ENCODE results near the gene TMEM135. TPM values are rescaled to one million over a fixed set of nuclear protein-coding genes. Genes with fewer than 3 reads are reported as not detected.

The TMEM135 gene
- total and polyA plus RNA-seq, 12 donors: 3.4 to 28.6 (median 16.9) TPM

DNA sequence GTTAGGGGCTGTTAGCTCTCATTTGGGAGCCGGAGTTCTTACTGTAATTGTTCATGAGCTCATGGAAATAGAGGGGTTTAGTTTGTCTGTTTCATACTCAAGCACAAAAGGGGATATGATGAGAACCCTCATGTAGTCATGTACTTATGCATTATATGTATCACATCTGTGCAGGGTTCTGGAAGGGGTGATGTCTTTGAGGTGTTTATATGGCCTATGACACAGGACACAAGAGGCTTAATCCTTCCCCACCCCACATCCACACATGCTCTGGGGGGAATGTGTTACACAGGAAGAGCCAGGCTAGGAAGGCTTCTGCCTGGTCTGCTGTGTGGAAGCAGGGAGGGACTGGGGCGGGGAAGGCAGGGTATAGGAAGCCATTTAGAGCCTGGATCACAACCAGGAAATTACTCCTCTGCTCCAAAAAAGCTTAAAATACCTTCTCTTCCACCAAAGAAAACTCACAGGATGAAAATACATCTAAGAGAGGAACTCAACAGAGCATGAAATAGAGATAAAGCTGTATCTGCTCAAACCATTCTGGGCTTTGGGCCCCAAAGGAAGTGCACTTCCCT is 316.1 kb downstream of the TMEM135 start:
- Histone ChIP-seq H3K27ac (peak overlapping the region in 5 of 10 donors; percentile 7 to 62 (median 31)), H3K27me3 (no peaks in the 10 kb centered on the region), H3K36me3 (no peaks in the 10 kb centered on the region), H3K4me1 (peaks cover 0 to 48% (median 23%) of the 10 kb centered on the region in 9 donors), H3K9me3 (no peaks in the 10 kb centered on the region), H3K4me3 (no peak overlapping the region)
- WGBS, 2 donors: 65 to 70% methylated on average over 2 of the region's 2 CpGs
- ATAC-seq: peak in 7 of 8 donors; percentile 17 to 72 (median 50)
- DNase-seq: no peak
- intact Hi-C loops (cut with DNase I): loop anchor here in 5 of 10 donors (2.0 to 10.0 kb wide), 3 partner anchors 67 to 1191 kb away; no protein-coding TSS in a partner anchor
- TF ChIP-seq, protein P1, sequence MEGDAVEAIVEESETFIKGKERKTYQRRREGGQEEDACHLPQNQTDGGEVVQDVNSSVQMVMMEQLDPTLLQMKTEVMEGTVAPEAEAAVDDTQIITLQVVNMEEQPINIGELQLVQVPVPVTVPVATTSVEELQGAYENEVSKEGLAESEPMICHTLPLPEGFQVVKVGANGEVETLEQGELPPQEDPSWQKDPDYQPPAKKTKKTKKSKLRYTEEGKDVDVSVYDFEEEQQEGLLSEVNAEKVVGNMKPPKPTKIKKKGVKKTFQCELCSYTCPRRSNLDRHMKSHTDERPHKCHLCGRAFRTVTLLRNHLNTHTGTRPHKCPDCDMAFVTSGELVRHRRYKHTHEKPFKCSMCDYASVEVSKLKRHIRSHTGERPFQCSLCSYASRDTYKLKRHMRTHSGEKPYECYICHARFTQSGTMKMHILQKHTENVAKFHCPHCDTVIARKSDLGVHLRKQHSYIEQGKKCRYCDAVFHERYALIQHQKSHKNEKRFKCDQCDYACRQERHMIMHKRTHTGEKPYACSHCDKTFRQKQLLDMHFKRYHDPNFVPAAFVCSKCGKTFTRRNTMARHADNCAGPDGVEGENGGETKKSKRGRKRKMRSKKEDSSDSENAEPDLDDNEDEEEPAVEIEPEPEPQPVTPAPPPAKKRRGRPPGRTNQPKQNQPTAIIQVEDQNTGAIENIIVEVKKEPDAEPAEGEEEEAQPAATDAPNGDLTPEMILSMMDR (IDR thresholded peaks at IDR 0.05): no peak

DNA sequence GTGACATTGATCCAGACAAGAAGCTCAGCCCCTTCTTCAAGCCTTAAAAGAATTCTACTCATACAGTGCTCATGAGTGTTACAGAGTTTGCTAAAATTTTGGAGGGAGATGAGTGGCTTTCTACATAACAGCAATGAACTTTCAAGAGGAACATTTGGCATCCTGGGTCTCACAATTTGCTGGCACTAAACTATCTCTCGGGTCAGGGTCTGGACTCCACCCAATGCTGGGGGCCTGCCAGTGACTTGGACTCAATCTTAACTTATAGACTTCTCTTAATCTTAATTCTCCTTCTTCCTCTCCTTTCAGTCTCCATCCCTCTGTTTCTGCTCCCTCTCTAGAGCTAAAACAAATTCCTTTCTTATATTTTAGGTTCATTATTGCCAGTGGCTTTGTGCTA is 317.9 kb downstream of the TMEM135 start:
- Histone ChIP-seq H3K9me3 (no peaks in the 10 kb centered on the region), H3K4me1 (peaks cover 0 to 48% (median 23%) of the 10 kb centered on the region in 9 donors), H3K4me3 (no peak overlapping the region), H3K27me3 (no peaks in the 10 kb centered on the region), H3K36me3 (no peaks in the 10 kb centered on the region), H3K27ac (peak overlapping the region in 3 of 10 donors; percentile 43 to 67 (median 45))
- ATAC-seq (no peak), DNase-seq (no peak)
- TF ChIP-seq, protein P1 (IDR thresholded peaks at IDR 0.05): no peak
- WGBS, 2 donors: 35 to 46% methylated on average over 1 of the region's 1 CpG
- intact Hi-C loops (cut with DNase I): loop anchor here in 2 of 10 donors (10.0 kb wide), 1 partner anchor 1189 kb away; no protein-coding TSS in a partner anchor

DNA sequence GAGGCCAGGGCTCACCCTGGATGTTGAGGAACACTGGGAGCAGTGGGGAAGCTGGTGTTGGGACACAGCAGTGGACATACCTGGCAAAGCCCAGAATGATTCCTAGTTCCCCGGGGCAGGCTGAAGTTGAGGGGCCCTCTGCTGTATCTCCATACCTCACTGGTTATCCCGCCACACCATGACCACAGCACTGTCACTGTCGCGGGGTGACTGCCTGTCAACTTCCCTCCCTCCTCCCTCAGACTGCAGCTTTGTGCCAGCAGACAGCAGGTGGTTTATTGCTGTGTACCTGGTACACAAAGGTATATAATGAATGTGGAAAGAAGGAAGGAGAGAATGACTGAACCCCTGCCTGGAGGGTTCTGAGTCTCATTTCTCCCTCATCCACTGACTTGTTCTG is 318.7 kb downstream of the TMEM135 start:
- no peak for ATAC-seq

DNA sequence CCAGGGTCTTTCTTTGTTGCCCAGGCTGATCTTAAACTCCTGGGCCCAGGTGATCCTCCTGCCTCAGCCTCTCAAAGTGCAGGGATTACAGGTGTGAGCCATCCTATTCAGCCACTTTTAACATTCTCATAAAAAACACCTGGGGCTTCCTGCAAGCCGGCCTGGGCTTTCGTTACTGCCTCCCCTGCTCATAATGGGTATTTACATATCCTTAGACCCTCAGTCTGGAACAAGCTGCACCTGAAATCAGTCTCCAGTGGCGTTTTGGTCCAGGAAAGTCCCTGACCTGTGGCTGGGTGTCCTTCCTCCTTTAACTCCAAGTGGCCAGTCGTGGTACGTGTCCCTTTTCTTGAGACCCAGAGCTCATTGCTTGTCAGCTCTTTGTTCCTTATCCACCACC is 320.7 kb downstream of the TMEM135 start:
- intact Hi-C loops (cut with DNase I): loop anchor here in 2 of 10 donors (10.0 kb wide), 1 partner anchor 1186 kb away; no protein-coding TSS in a partner anchor
- DNase-seq (no peak), ATAC-seq (no peak)
- Histone ChIP-seq H3K4me1 (peaks cover 0 to 36% (median 12%) of the 10 kb centered on the region in 9 donors), H3K27ac (no peak overlapping the region), H3K9me3 (no peaks in the 10 kb centered on the region), H3K36me3 (no peaks in the 10 kb centered on the region), H3K4me3 (no peak overlapping the region), H3K27me3 (no peaks in the 10 kb centered on the region)
- 94 to 98% methylated on average over 5 of the region's 5 CpGs for WGBS, 2 donors
- TF ChIP-seq, protein P1 (IDR thresholded peaks at IDR 0.05): no peak

More for the DNA sequence above, 318.7 kb downstream of the TMEM135 start:
- no peak for DNase-seq
- Histone ChIP-seq H3K4me3 (no peak overlapping the region), H3K27ac (peak overlapping the region in 2 of 10 donors; percentile 45 to 67), H3K36me3 (no peaks in the 10 kb centered on the region), H3K4me1 (peaks cover 0 to 48% (median 23%) of the 10 kb centered on the region in 9 donors), H3K27me3 (no peaks in the 10 kb centered on the region), H3K9me3 (no peaks in the 10 kb centered on the region)
- intact Hi-C loops (cut with DNase I): loop anchor here in 2 of 10 donors (10.0 kb wide), 1 partner anchor 1188 kb away; no protein-coding TSS in a partner anchor
- WGBS, 2 donors: 89 to 97% methylated on average over 4 of the region's 4 CpGs
- TF ChIP-seq, protein P1 (IDR thresholded peaks at IDR 0.05): no peak
